Stimulated activated CD8-positive, alpha-beta memory T cell treated with anti-CD3 and anti-CD28 coated beads, Interleukin-2, amount 100 ng/mL, for 1 hour (primary cell): ENCODE measurements around the gene AGBL4.
"Not testable (repeated sequence)": the region's sequence is repeated elsewhere in the genome, so short reads cannot be mapped to it uniquely, and the experiment has no call there.

ENCODE experiments used
- DNase-seq, 2 donors: peaks; one replicate each; pipeline ENCODE4 v3.0.0-alpha.2; 2020; ENCODE audit warnings: low read depth in 2 of 2

AGBL4 gene

DNA sequence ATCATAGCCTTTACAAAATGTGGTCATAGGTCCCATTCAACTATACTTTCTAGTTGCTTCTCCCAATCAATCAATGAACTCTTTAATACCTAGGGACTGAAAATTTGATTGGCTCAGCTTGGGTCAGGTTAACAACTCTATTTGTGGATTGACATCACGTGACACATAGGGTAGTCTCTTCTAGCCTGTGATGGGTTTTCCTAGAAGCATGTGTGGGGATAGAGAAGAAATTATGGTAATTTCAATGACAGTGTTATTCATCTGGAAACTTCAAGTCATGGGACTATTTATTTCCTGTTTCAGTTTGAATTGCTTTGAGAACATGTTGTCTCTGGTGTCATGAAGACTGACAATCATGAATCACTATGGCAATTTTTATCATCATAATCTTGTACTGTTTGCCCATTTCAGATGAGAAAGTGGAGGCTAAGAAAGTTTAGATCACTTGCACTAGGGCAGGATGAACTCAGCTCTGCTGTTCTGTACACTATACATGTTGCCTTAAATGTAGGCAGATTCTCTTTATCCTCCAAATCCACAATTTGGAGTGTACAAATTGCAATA lies 717.2 kb downstream of the AGBL4 start:
- no peak for DNase-seq

GRCh38 chr1:49302400-49302799 lies 721.4 kb downstream of the AGBL4 start:
- not testable (repeated sequence) for DNase-seq

DNA sequence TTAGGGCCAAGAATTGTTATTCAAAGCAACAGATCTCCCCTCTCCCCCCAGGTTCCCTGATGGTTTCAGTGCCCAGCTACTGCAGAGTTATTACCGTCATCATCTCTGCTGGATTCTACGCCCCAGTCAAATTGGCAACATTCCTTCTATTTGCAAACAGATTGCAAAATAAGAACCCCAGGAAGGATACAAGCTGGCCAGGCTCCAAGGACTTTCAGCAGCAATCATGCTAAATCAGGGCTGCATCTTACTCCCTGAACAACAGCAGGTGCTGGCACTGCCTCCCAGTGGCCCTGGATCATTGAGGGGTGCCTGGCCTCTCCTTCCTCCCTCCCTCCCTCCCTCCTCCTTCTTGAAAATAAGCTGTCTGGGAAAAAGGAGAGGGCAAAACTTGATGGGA lies 725.5 kb downstream of the AGBL4 start:
- no peak for DNase-seq

DNA sequence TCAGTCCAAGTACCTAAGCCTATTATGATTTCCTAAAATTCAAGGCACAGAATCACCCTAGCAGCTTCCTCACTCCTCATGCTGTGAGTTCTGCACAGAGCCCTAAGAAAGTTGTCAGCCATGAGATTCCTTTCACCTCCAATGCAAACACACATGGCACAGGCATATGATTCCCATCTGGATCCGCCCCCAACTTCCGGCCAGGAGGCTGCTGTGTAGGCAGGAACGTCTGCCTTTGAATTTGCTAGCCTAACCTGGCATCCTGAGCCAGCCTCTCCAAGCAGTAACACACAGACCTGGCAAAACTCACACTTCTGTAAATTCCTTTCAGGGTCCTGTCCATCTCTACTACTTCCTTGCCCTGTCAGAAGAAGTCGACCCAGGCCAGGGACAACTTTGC lies 726.0 kb downstream of the AGBL4 start:
- DNase-seq, result no peak

DNA sequence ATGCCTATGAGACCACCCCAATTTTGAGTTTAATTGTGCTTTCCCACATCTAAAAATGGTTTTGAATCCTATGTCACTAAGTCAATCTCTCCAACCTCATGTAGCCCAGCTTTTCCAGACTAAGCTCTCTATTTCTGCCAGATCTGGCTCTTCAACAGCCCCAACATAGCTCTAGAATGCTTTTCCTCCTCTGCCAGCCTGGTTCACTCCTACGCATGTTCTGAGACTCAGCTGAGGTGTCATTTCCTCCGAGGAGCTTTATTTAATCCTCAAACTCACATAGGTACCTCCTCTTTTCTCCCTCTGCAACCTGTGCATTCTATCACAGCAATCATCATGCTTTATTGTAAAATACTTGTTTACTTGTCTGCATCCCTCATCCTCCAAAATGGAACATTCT lies 729.2 kb downstream of the AGBL4 start:
- DNase-seq, result no peak

GRCh38 chr1:49293016-49293415 lies 730.7 kb downstream of the AGBL4 start:
- no peak for DNase-seq

GRCh38 chr1:49257211-49258049 lies 766.3 kb downstream of the AGBL4 start:
- DNase-seq, result not testable (repeated sequence)

DNA sequence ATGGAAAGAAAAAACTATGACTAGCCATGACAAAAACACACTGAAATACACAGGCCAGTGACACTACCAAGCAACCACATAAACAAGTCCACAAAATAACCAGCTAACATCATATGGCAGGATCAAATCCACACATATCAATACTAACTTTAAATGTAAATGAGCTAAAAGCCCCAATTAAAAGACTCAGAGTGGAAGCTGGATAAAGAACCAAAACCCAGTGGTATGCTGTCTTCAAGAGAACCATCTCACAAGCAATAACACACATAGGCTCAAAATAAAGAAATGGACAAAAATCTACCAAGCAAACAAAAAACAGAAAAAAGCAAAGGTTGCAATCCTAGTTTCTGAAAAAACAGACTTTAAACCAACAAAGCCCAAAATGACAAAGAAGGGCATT lies 770.8 kb downstream of the AGBL4 start:
- DNase-seq, result no peak

DNA sequence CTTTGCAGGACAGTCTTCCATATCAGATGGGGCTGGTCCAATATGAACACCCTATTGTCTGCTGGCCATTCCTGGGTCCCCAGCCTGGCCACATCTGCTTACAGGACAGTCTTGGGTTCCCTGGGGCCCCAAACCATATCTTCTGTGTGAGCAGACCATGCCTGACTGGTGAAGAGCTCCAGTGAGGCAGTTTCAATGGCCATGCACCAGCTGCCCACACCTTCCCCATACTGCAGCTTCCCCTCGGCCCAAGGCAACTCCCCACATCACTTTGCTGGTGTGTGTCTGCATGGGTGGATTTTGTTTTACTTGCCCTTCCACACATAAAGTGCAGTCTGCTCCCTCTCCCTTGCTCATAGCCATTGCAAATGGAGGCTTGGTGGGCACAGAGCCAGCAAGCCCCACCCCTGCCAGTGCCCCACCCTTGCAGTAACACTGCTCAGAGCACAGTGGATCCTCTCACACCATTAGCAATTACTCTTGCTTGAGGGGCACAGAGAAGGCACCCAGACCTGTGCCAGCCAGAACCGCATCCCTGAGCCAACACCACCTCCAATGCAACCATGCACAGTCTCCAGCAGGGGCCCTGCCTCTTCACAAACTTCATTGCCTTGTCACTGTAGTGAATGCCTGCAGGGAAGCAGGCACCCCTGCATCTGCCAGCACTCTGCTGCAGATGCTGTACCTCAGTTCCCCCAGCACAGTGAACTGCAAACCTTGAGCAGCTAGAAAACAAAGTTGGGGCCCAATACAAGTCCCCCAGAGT lies 772.6 kb downstream of the AGBL4 start:
- DNase-seq, result no peak

- DNase-seq, result no peak
Observed at GRCh38 chr1:49240709-49241221, 783.0 kb downstream of the AGBL4 start.

- no peak for DNase-seq
Observed at GRCh38 chr1:49234988-49235387, 788.8 kb downstream of the AGBL4 start.

DNA sequence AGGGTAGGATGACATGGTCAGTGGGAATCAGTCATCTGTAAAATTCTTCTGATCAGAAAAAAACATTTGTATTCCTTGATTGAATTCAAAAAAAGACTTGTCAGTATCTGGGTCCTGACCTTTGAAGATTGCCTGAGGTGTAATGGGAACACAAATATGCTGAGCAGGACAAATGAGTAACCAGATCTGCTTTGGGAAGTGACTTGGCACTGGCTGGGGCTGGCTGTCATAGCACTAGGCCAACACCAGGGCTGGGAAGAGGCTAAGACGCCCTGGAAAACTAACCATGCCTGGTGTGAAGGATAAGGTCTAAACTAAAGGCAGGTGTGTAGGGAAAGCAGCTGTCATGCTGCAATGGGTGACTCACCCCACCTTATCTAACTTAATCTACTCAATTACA lies 794.2 kb downstream of the AGBL4 start:
- DNase-seq, result no peak

GRCh38 chr1:49226758-49227157 lies 797.0 kb downstream of the AGBL4 start:
- DNase-seq, result no peak

DNA sequence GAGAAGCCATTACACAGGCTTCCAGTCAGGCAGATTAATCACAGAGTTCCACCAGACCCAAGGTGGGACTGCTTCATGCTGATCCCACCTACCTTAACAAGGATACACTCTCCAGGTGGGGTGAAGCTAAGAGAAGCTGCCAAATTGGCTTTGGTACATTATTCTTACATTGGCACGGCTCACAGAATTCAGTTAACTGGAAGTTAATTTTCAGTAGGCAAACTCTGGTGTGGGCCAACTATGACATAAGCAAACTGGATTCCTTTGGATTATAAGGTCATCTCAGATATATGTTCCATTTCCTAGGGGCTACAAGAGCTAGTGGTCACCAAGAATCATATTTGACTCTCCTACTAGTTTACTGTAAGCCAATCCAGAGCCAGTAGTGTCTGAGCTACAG lies 798.3 kb downstream of the AGBL4 start:
- no peak for DNase-seq

DNA sequence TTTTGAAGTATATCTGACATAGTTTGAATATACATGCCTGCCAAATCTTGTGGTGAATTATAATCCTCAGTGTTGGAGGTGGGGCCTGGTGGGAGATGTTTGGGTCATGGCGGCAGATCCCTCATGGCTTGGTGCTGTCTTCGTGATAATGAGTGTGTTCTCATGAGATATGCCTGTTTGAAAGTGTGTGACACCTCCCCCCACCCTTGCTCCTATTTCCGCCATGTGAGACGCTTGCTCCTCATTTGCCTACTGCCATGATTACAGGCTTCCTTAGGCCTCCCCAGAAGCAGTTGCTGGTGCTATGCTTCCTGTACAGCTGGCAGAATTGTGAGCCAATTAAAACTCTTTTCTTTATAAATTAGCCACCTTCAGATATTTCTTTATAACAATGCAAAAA lies 810.5 kb downstream of the AGBL4 start:
- DNase-seq, result no peak

DNA sequence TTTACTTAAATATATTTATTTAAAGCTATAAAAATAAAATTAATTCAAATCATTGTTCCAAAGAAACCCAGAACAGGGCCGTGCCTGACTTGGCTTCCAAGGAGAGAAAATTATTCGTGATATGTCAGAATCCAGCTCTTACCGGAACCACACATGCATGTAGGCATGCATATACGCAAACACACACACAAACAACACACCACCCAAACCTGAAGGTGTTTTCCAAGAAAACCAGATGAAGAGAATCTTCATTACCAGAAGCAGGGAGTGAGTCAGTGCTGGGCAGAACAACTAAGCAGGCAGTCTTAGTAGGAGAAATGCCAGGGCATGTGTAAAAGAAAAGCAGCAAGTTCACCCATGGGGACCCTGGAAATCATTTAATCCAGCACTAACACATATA lies 815.0 kb downstream of the AGBL4 start:
- DNase-seq, result no peak

DNA sequence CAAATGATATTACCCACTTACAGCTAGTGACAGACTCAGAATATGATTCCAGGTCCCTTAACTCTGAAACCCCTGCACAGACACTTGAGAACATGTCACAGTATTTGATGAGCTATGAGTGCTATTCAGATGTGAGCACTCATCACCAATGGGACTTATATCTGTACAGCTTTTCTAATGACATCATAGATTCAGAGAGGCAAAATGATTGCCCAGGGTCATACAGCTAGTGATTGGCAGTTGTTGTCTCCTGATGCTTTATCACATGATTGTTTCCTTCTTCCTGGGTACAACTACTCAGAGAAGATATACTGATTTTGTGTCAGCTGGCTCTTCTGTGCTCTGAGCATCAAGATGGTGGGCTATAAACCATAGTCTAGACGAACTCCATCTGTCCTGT lies 819.0 kb downstream of the AGBL4 start:
- no peak for DNase-seq

GRCh38 chr1:49200738-49201137 lies 823.0 kb downstream of the AGBL4 start:
- DNase-seq, result no peak

- DNase-seq, result no peak
Observed at GRCh38 chr1:49199564-49199963, 824.2 kb downstream of the AGBL4 start.

DNA sequence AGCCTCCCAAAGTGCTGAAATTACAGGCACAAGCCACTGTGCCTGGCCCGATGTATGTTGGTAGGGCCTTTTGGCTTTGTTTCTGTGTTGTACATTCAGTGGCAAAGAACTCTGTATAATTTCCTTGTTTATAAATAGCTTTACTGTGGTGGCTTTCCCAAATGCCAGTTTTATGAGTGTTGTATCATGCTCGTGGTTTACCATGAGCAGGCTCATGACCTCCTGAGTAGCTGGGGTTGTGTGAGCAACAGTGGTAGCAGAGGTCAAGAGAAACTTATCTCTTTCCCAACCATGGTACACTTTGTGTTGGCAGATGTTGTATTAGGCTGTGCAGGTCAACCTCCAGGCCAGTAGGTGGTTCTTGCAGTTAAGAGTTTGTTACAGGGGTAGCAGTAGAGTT lies 826.7 kb downstream of the AGBL4 start:
- no peak for DNase-seq

DNA sequence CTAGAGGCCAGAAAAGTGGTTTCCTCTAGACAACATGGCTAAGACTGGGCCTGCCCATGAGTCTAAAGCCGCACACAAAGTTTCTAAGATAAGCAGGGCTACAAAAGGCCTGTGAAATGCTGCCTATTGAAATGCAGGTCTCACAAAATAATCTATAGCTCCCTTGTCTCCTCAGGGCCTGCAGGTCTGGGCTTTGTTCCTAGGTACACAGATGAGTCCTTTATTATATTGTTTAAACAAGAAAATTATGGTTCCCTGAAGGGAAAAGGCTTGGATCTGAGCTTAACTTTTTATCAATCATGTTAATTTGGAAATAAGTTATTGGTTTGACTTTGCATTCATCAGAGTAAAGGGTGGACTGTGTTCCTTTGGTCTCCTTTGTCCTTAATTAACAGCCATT lies 833.6 kb downstream of the AGBL4 start:
- DNase-seq, result no peak

DNA sequence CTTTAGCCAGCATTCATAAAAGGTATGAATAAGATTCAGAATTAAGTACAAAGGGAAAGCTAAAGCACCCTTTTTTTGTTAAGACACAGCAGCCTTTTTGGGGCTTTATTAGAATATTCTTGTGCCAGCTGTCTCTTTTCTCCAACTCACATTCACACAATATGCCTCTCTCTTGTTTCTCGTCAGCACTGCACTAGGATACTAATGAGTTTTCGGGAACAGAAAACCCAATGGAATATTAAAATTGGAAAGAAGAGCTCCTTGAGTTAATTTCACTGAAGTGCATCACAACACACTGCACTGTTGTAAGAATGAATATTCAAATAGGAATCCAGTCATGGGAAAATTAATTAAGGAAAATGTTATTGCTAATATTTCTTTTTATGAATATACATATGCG lies 836.7 kb downstream of the AGBL4 start:
- no peak for DNase-seq
